ENCODE results near the gene BAIAP2.

BAIAP2 gene

DNA sequence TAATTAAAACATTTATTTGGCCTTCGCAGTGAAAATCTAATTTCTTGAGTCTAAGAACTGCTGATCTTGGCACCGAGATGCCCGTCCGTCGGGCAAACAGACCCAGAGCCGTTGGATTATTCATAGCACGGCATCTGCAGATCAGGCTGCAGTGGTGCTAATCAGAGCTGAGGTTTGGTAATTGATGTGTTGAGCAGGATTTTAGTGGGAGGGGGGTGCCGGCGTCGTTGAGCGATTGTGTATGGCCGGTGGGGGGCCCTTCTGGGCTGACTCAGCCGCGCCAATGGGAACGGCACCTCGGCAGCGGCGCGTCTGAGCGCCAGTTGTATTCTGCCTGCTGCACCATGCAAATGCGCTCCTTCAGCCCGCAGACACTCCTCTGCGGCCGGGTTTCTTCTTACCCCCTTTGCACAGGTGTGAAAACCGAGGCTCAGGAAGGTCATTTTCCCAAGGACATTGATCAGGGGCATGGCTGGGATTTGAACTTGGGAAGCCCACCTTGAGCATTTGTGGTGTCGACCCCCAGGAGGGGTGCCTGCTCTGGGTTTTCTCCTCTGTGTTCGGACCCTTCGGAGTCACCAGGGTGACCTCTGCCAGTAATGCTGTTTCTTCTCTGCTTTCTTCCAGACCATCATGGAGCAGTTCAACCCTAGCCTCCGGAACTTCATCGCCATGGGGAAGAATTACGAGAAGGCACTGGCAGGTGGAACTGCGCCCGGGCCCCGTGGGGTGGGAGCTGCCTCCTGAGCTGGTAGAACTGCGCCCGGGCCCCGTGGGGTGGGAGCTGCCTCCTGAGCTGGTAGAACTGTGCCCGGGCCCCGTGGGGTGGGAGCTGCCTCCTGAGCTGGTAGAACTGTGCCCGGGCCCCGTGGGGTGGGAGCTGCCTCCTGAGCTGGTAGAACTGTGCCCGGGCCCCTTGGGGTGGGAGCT is 18.4 kb downstream of the BAIAP2 start:
- no peak for DNase-seq

DNA sequence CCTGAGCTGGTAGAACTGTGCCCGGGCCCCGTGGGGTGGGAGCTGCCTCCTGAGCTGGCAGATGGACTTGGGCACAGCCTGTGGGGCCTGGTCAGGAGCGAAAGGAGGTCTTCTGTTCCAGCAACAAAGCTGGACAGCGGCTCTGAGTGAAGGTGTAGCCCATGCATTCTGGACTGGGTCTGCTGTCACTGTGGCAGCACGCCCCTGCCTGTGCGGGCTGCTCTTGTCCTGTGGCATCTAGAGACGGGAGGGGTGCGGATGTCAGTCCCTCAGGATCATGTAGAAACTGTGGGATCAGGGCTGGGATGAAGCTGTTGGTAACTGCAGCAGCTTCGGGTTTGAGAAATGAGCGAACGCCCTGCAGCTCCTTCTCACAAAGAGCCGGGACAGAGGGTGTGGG is 19.4 kb downstream of the BAIAP2 start:
- no peak for DNase-seq

DNA sequence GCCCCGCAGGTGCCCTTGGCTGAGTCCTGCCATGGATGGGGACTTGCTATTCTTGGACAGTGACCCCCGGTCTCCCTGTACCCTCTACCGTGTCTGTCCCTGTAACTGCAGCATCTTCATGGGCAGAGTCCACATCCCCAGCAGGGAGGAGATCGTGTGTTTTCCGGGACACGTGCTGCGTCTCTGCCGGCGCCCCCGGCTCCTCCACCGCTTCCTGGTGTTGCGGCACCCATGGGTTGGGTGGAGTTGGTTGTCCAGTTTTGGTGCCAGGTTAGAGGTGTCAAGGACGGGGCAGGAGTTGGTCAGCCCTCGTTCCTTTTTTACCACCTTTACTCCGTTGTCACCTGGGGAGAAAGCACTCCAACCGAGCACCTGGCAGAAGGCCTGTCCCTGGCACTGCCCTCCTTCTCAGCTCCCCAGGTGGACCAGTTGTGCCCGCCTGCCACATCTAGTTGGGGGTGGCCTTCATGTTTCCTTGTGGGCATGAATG is 20.0 kb downstream of the BAIAP2 start:
- DNase-seq: no peak

DNA sequence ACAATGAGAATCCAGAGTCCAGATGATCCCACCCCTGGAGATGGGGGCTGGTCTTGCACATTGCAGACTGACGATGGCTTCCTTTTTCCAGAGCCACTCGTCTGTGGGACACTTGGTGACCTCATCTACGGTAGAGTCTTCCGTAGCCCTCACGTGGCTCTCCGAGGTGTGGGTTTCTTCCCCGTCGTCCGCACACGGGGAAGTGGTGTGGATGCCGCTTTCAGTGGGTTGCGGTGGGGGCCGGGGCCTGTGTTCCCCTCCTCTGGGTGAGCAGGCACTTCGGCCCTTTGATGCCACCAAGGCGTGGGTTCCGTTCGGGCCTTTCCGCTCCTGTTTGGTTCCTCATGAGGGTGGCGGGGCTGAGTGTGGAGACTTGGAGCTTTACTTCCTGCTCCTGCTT is 21.4 kb downstream of the BAIAP2 start:
- DNase-seq: no peak

DNA sequence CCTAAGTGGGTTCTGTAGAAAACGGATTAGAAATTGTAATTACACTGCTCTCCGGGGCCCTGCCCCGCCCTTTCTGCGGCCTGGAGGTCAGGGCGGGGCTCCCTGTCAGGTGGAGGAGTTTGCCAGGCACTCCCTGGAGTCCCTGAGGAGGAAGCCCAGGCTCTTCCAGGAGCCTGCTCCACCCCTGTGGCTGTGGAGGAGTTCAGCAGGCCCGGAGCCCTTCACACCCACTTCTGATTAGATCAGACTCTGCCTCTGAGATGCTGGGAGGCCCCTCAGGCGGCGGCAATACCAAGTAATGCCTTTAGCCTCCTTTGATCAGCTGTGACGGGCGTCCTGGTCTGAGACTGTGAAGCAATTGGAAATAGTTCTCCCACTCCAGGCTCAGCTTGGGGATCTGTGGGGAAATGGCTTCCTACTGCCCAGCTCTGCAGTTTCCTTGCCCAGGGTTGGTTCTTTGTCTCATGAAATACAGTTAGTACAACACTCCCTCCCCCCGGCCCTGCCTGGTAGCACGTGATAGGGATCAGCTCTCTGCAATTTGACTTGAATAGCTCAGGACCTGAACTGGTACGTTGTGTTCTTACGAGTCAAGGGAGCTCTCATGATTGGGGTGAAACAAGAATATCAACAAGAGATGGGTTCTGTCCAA is 22.3 kb downstream of the BAIAP2 start:
- DNase-seq: no peak

DNA sequence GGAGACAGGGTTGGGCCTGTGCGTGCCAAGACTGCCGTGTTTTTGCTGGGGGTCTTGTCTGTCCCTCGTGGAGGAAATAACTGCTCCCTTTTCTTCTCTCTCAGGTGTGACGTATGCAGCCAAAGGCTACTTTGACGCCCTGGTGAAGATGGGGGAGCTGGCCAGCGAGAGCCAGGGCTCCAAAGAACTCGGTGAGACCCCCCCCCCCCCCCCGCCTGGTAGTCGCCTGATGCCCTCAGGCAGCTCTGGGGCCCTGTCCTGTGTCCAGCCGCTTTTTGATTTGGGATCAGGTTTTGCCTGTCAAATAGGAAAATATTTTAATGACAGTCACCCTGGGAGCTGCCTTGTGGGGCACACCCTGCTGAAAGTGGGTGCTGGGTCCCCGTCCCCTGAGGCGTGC is 22.8 kb downstream of the BAIAP2 start:
- no peak for DNase-seq

DNA sequence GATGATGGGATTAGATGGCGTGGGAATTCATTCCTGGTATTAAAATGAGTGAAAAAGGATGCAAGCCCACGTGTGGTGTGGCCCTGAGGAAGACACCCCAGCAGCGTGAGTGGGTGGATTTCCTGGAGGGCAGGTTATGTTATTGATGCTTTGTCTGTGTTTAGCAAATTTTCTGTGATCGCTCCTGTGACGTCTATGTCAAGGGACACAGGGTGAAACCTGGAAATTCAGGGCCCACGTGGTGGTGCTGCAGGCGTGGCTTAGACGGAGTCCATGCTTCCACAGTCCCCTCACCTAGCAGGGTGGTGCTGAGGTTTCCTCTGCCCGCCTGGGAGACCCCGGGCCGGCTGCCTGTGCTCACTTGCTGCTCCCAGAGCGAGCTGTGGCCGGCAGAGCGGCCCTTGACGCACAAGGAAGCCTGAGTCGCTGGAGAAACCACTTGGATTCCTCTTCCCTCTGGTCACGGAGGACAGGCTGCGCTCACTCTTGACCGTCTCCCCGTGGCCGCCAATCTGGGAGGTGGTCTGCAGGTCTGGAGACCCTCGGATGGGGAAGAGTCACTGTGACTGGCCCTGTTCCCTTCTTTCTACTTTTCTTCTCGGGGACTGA is 23.4 kb downstream of the BAIAP2 start:
- DNase-seq: no peak

DNA sequence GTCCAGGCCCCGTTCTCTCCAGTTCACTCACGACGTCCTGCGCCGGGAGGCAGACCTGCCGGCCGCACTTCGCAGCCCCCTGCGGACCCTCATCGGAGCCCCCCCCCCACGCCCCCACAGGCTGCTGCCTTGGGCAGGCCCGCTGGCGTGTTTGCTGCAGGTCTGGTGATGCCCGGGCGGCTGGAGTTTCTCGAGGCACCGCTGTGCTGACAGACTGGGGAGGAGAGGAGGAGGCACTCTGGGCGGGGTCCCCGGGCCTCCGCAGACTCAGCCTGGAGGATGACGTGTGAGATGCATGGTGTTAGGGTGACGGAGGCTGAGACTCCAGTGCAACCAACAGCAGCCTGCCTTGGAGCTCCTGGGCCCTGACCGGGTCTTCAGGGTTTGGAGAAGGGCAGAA is 24.1 kb downstream of the BAIAP2 start:
- DNase-seq: no peak

DNA sequence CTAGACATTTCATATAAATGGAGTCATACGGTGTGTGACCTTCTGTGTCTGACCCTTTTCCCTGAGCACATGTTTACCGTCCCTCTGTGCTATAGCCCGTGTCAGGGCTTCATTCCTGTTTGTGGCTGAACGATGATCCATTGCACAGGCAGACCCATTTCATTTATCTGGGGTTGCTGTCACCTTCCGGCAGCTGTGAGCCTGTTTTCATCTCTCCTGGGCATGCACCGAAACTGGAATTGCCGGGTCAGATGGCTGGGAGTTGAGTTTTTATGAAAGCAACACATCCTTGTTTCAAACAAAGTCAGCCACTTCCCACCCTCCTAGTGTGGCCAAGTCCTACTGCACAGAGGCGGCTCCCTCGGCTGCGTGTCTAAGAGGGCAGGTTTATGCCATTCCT is 25.5 kb downstream of the BAIAP2 start:
- no peak for DNase-seq

DNA sequence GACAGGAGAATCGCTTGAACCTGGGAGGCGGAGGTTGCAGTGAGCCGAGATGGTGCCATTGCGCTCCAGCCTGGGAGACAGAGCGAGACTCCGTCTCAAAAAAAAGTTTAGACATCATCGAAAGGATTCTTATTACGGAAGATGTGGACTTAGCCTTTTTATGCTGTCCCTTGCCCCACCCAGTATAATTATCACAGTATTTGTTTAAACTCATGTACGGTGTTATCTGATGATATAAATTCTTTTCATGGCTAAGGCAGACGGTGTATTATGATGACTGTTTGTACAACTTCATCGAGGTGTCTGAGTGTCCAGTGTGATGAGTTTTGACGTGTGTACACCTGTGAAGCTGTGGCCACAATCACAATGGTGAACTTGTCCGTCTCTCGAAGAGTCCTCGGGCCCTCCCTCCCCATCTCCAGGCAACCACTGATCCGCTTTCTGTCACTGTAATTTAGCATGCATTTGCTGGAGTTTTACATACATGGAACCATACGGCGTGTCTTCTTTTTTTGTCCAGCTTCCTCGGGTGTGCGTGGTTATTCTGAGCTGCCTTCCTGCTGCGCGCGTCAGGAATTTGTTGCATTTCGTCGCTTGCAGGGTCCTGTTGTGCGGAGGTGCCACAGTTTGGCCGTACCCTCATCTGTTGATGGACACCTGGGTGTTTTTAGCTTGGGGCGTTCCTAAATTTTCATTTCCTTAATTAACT is 26.2 kb downstream of the BAIAP2 start:
- DNase-seq: no peak

DNA sequence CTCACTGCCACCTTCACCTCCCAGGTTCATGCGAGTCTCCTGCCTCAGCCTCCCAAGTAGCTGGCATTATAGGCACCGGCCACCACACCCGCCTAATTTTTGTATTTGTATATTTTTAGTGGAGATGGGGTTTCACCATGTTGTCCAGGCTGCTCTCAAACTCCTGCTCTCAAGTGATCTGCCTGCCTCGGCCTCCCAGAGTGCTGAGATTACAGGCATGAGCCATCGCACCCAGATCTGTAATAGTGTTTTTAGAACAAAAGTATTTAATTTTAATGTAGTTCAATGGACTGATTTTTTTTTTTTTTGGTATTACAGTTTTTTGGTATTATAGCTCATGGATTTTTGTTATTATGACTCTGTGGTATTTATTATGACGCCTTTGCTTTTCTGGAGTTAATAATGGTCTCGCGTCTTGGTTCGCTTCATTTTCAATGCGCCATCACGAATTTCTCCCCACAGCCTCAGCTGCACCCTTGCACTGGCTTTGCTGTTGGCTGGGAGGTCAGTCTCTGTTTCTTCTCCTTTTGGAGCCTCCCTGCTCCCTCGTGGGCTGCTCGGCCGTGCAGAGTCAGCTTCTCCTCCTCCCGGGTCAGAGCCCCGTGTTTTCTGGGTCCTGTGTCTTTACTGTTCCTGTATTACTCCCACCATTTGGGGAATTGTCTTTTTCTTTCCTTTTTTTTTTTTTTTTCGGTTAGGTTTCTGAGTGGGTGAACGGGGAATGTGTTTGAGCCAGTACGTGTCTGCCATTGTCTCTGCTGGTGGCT is 27.2 kb downstream of the BAIAP2 start:
- no peak for DNase-seq

DNA sequence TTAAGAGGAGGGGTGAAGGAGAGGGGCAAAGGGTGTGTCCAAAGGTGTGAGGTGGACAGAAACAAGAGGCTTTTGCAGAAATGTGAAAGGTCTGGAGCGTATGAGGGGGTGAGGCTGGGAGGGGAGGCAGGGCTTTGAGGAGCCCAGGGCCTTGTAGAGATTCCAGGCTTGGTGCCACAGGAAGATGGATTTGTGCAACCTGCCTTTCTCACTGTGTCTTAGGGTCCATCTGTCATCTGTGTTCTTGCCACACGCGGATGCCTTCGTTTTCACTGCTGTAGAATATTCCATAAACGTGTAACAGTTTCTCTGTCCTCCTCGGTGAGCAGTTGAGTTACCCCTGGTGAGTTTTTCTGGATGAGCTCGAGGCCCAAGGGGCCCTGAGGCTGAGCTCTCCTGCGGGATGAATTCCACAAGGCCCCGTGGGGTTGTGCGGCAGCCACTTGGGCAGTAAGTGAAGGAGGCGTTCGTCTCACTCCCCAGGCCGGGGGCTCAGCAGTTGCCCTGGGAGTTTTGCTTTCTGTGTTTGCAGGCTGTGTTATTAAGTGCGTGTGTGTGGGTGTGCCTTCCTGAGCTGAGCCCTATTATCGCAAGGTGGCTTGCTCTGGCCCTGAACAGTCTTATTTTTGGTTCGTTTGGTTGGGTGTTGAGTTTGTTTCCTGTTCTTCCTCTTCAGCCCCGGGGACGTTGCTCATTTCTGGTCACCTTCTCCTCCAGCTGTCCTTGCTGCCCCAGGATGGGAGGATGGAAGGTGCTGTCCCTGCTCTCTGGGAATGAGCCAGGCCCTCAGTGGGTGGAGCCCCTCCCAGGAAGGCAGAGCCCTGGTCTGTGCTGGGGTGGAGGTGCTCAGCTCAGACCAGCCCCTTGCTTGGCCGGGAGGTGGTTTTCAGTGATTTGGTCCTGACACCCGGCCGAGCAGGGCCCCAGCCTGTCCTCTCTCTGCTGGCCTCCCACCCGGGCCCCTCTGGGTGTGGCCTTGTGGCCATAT is 28.4 kb downstream of the BAIAP2 start:
- no peak for DNase-seq

DNA sequence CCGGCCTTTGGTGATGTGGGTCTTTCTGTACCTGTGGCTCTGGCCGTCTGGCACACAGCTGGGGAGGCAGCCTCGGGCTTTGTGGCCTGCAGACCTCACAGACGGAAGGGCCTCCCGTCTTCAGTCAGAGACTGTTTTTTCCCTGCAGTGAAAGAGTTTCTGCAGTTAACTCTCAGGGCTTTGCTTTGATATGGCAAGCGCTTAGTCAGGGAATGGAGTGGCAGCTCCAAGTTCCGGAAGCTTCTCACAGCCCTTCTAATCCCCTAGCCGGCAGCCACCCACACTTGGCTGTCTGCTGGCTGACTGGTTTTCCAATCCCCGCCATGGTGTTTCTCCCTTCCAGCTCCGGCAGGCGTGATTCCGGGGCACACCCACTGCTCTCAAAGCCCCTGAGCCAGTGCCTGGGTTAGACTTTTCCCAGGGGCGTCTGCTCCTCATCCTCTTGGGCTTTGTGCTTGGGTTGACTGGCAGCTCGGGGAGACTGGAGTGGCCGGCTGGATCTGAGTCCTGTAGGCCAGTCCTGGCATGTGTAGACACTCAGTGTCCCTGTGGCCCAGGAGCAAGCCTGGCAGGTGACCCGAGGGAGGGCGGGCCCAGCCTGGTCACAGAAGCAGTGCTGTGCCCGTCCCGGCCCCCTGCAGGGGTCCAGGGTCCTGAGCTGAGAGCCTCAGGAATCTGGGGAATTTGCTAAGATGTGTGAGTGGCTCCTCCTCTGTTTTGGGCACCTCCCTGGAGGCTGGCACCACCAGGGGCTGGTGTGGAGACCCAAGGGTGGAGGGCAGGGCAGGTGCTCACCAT is 29.9 kb downstream of the BAIAP2 start:
- no peak for DNase-seq

DNA sequence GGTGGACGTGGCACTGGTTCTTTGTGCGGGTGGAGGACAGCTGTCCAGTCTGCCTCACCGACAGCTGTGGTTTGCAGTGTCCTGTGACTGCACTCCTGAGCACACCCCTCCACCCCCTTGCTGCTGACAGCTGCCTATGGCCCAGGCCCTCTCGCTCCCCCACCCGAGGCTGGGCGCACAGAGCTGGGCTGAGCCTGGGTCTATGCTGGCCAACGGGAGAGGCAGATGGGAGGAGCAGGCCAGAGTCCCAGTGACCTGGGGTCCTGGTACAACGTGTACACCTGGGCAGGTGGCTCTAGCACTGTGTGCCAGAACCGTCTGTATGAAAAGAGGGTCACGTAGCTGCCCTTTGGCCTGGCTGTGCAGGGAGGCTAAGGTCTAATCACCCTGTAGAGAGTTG is 30.5 kb downstream of the BAIAP2 start:
- no peak for DNase-seq

DNA sequence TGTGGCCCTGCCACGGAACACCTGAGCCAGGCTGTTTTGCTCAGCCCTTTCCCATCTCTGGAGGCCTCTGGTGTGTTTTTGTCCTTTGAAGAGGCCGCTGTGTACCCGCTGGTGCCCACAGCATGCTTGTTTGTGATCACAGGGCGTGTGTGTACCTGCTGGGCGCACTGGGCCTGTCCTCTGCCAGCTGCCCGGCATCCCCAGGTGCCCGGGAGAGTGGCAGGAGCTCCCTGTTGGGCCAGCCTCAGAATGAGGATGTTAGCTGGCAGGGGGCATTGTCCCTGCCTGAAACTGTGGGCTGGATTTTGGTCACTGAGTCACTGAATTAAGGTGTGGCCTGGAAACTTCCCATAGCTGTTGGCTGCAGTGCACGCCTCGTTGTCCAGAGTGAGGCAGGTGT is 31.1 kb downstream of the BAIAP2 start:
- DNase-seq: no peak

DNA sequence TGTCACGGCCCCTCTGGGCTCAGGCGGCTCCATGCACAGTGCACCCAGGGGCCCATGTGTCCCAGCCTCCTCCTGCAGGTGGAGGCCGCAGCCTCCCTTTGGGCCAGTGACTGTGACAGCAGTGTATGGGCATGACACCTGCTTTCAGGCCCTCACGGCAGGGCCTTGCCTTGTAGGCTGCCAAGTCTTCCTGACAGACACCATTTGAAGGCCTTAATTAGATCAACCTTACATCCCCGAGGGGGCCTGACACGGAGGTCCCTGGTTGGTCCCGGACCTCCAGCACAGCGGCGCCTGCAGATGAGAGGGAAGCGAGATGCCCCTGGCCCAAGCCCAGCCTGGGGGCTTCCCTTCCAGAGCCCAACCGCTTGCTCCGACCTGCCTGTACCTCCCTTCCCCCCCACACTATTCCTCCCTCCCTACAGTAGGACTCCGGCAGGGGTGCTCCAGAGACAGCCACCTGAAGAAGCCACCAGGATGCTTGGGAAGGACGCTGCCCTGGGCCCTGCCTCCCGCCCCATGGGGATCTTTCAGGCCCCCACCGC is 31.9 kb downstream of the BAIAP2 start:
- DNase-seq: no peak

DNA sequence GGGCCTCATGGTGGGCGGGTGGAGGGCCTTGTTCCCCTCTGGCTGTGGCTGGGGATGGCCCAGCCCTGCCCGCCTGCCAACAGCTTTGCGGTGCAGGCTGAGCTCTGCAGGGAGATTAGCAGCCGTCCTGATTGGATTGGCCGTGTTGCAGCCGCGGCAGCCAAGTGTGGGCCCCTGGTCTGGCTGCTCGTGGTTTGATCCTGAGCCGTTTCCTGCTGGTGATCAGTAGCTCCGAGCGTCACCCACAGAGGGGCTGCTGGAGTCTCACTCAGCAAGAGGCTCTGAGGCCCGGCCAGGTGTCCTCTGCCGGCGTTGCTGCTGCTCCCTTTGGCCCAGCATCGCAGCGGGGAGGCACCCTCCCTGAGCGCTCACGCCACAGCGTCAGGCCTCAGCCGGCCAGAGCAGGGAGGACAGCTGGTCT is 32.5 kb downstream of the BAIAP2 start:
- DNase-seq: no peak

DNA sequence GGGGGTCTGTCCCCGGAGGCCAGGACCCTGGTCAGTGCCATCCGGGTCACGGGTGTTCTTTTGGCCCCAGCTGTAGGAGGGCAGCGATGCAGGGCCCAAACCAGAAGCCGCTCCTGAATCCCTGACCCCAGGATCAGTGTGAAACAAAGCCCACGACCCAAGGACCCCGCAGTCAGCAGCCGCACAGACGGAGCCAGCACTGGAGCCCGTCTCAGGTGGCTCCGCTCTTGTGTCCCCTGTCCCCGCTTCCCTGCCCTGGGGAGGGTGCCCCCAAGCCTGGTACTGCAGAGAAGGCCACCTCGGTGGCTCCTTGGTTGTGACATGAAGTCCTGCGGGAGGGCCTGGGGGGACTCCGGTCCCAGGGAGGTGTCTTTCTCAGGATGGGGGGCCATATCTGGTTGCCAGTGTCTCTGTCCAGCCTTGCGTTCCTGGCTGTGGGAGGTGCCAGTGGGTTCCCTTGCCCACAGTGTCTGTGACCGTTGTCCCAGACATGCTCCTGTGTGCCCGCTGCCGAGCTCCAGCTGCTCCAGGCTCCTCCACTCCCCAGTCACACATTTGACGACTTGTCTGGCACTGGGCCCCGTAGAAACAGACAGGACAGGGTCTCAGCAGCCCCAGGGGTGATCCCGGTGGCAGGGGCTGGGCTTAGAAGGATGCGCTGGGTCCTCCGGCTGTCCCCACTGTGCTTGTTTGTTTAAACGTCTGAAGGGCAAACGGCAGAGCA is 33.6 kb downstream of the BAIAP2 start:
- DNase-seq: no peak

DNA sequence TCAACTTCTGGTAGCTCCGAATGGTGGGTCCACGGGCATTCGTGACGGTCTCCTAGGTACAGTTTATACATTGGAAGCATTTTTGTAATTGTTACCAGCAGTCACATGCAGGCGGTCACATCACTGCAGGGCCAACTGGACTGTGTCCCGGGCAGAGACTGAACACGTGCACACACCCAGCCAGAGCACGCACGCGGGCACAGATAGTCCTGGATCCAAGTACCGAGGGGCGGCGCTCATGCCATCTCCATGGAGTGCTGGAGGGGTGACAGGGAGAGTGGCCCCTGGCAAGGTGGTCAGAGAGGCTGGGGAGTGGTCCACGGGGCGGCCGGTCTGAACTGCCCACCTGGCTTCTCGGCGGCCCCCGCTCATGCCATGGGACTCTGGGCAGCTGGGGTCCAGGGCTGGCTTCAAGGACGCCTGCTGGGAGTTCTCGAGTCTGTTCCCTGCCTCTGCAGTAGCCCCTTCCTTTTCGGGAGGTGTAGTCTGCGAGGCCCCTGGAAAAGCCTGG is 34.2 kb downstream of the BAIAP2 start:
- DNase-seq: no peak
